H1 (cell line): ENCODE data around the gene INPP5F. TPM values are rescaled to one million over a fixed set of nuclear protein-coding genes. Genes with fewer than 3 reads are reported as not detected.

Experiments
- ATF2 ChIP-seq: IDR thresholded peaks from 2 replicates; pipeline ENCODE4 v1.6.1; 2012; ENCODE audit warnings: low read length, inconsistent platforms
- HDAC2 ChIP-seq, 2 experiments: fragments of 300-600 bp in 1 of 2; sonication (generic) in 1 of 2; IDR thresholded peaks; 2 replicates each; pipeline ENCODE4 v1.6.1; 2011 to 2012; ENCODE audit warnings: low read depth in 2 of 2, low read length in 2 of 2, mild to moderate bottlenecking in 2 of 2, moderate library complexity in 2 of 2, borderline replicate concordance in 1 of 2, inconsistent platforms in 1 of 2
- SAP30 ChIP-seq: fragments of 300-600 bp; sonication (generic); IDR thresholded peaks from 2 replicates; pipeline ENCODE4 v1.7.1; 2012; ENCODE audit warnings: low read length, moderate library complexity, mild to moderate bottlenecking, inconsistent platforms; ENCODE audit not compliant: insufficient read depth, insufficient replicate concordance
- SIX5 ChIP-seq: IDR thresholded peaks from 2 replicates; pipeline ENCODE4 v1.6.1; 2011; ENCODE audit warnings: mild to moderate bottlenecking, low read depth, low read length
- SP4 ChIP-seq: IDR thresholded peaks from 2 replicates; pipeline ENCODE4 v1.6.1; 2012; ENCODE audit warnings: low read length, inconsistent platforms
- SRF ChIP-seq: IDR thresholded peaks from 2 replicates; pipeline ENCODE4 v1.6.1; 2011; ENCODE audit warnings: mild to moderate bottlenecking, low read depth, low read length, moderate library complexity
- TAF1 ChIP-seq: IDR thresholded peaks from 2 replicates; pipeline ENCODE4 v1.6.1; 2011; ENCODE audit warnings: mild to moderate bottlenecking, low read depth, low read length
- polyA plus RNA-seq, 7 experiments: library from polyadenylated mRNA; depleted of rRNA in 3 of 7; stranded (reverse) in 5 of 7; unstranded in 2 of 7; fragments of >200 nt in 5 of 7; fragments of 200-250 nt in 2 of 7; gene quantifications; 1 replicate in 5 of 7; 2 replicates in 1 of 7; 4 replicates in 1 of 7; pipeline versions ENCODE4 v1.2.1 to v1.2.3, GENCODE V29; 2011 to 2013; ENCODE audit warnings: missing spikeins in 2 of 7, mixed read lengths in 2 of 7
- total RNA-seq: library from RNA; stranded (reverse); fragmentation: NEBNext Ultra II Directional; extraction: Animal tissue kit (Norgen Biotek cat#: 25700); gene quantifications from 2 replicates; pipeline ENCODE4 v1.2.1, GENCODE V29; 2021

INPP5F gene
- total and polyA plus RNA-seq, 2 of the 8 experiments (the other 6 are each of a cell fraction or from before 2014, with no cell fraction given), result 50.1 to 101 TPM

- no peak for TF ChIP-seq HDAC2 (IDR thresholded peaks at IDR 0.05; ENCODE audit: borderline replicate concordance in 1 of 2, low read depth in 2 of 2, low read length in 2 of 2)
- TF ChIP-seq TAF1, result no peak
- no peak for TF ChIP-seq SAP30
- no peak for TF ChIP-seq SP4
- TF ChIP-seq ATF2, result no peak
- no peak for TF ChIP-seq SRF
- TF ChIP-seq SIX5, result no peak
- TF ChIP-seq, all 59 proteins: peak for 0
These were observed 13.1 kb downstream of the INPP5F start (continued) for GRCh38 chr10:119738962-119739361.
